Thymus (tissue), 14 donors: ENCODE results near the gene SPATA16. TPM values are rescaled to one million over a fixed set of nuclear protein-coding genes. Genes with fewer than 3 reads are reported as not detected.
"Not testable (repeated sequence)": the region's sequence is repeated elsewhere in the genome, so short reads cannot be mapped to it uniquely, and the experiment has no call there.

Experiments
- DNase-seq, 9 donors: peaks; one replicate each; pipeline ENCODE4 v3.0.0-alpha.2; 2013; ENCODE audit warnings: low spot score in 9 of 9, low read depth in 6 of 9, missing footprints in 1 of 9
- H3K27ac ChIP-seq, 2 donors: one replicate each; pipeline ENCODE4 v1.5.1; 2013; ENCODE audit warnings: control low read depth in 1 of 2, low read depth in 1 of 2, low read length in 1 of 2, mild to moderate bottlenecking in 1 of 2, moderate library complexity in 1 of 2
- H3K27me3 ChIP-seq, 2 donors: one replicate each; pipeline ENCODE4 v1.5.1; 2013; ENCODE audit warnings: low read length in 1 of 2; ENCODE audit not compliant: control insufficient read depth in 2 of 2, insufficient read depth in 1 of 2
- H3K36me3 ChIP-seq, 2 donors: one replicate each; pipeline ENCODE4 v1.5.1; 2013; ENCODE audit warnings: low read length in 1 of 2, mild to moderate bottlenecking in 1 of 2, moderate library complexity in 1 of 2; ENCODE audit not compliant: control insufficient read depth in 2 of 2, insufficient read depth in 2 of 2
- H3K4me1 ChIP-seq, 2 donors: one replicate each; pipeline ENCODE4 v1.5.1; 2013; ENCODE audit warnings: low read length in 2 of 2; ENCODE audit not compliant: control insufficient read depth in 2 of 2, insufficient read depth in 2 of 2
- H3K4me3 ChIP-seq, 2 donors: one replicate each; pipeline ENCODE4 v1.5.1; 2013; ENCODE audit warnings: low read length in 2 of 2, control low read depth in 1 of 2, mild to moderate bottlenecking in 1 of 2
- H3K9me3 ChIP-seq, 2 donors: one replicate each; pipeline ENCODE4 v1.5.1; 2013; ENCODE audit warnings: low read length in 1 of 2, mild to moderate bottlenecking in 1 of 2; ENCODE audit not compliant: control insufficient read depth in 2 of 2, insufficient read depth in 1 of 2
- WGBS: extraction: QIAGEN DNeasy Blood & Tissue Kit; methylation state at CpG from one replicate; pipeline ENCODE4 v1.1.7; 2013; 5-methylcytosine and 5-hydroxymethylcytosine counted together
- long read RNA-seq, 10 donors: transcript quantifications; one replicate each; lab custom pipeline, GENCODE V29; 2026
- polyA plus RNA-seq: library from polyadenylated mRNA; stranded (reverse); fragments of 200-250 nt; gene quantifications from one replicate; pipeline ENCODE4 v1.2.3, GENCODE V29; 2013
- total RNA-seq: library from RNA; stranded (reverse); fragments of 120-200 nt; gene quantifications from one replicate; pipeline ENCODE4 v1.2.4, GENCODE V29; 2013
- donor health status: healthy.

The SPATA16 gene, protein sequence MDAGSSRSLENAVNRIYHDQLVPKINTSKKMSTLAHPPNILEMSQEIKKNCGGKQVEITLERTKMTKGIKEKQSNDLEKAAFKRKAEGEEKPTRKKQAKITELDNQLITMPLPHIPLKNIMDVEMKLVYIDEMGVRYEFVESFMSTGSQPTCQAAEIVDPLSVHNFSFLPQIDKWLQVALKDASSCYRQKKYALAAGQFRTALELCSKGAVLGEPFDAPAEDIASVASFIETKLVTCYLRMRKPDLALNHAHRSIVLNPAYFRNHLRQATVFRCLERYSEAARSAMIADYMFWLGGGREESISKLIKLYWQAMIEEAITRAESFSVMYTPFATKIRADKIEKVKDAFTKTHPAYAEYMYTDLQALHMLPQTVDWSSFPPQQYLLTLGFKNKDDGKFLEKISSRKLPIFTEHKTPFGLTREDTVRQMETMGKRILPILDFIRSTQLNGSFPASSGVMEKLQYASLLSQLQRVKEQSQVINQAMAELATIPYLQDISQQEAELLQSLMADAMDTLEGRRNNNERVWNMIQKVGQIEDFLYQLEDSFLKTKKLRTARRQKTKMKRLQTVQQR
- total RNA-seq (not detected), polyA plus RNA-seq (0.02 TPM)
- long read RNA-seq, donor 1, result 0 reads
- long read RNA-seq, donor 2, result 0 reads
- long read RNA-seq, donor 3, result 0 reads
- long read RNA-seq, donor 4, result 0 reads
- long read RNA-seq, donor 5, result 0 reads
- long read RNA-seq, donor 6, result 0 reads
- long read RNA-seq, donor 7, result 0 reads
- long read RNA-seq, donor 8, result 0 reads
- long read RNA-seq, donor 9, result 0 reads
- long read RNA-seq, donor 10, result 0 reads

DNA sequence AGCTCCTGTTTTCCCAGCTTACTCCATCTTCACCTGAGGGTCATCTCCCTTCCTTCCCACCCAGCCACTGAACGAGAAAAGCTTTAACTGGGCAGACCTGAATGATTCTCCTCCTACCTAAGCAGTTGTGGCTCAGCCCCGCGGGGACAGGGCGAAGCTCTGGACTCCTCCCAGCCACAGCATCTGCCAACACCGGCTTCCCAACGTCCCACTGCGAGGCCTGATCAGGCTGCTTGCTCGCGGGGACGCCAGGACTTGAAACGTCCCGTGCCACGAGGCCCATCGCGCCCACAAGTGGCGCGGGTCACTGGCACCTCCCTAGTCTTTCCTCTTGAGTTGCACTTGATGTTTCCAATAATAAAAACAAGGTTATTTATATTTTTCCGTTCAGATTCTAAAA, at the start of gene SPATA16:
Gene SPATA16 (minus strand): TSS at position 250 of the 400 bp plus-strand sequence. CDS start 23,504 bp downstream, outside the sequence.
- H3K9me3 ChIP-seq, result no peaks in the 10 kb centered on the region
- H3K4me1 ChIP-seq, result no peaks in the 10 kb centered on the region
- 94% methylated on average over 18 of the region's 18 CpGs for WGBS
- no peaks in the 10 kb centered on the region for H3K36me3 ChIP-seq
- H3K27ac ChIP-seq, result no peak within 1 kb of the TSS
- H3K4me3 ChIP-seq, result no peak within 1 kb of the TSS
- DNase-seq, result no peak
- no peaks in the 10 kb centered on the region for H3K27me3 ChIP-seq

DNA sequence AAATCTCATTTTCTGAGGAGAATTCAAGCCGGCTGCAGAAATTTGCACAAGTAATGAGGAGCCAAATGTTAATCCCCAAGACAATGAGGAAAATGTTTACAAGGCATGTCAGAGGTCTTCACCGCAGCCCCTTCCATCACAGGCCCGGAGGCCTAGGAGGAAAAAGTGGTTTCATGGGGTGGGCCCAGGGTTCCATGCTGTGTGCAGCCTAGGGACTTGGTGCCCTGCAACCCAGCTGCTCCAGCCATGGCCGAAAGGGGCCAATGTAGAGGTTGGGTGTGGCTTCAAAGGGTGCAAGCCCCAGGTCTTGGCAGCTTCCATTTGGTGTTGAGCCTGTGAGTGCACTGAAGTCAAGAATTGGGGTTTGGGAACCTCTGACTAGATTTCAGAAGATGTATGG, 42.0 kb upstream of the SPATA16 start:
- not testable (repeated sequence) for H3K4me3 ChIP-seq, H3K4me1 ChIP-seq, DNase-seq, H3K27me3 ChIP-seq, H3K27ac ChIP-seq, H3K36me3 ChIP-seq, H3K9me3 ChIP-seq
- 97% methylated on average over 4 of the region's 4 CpGs for WGBS

DNA sequence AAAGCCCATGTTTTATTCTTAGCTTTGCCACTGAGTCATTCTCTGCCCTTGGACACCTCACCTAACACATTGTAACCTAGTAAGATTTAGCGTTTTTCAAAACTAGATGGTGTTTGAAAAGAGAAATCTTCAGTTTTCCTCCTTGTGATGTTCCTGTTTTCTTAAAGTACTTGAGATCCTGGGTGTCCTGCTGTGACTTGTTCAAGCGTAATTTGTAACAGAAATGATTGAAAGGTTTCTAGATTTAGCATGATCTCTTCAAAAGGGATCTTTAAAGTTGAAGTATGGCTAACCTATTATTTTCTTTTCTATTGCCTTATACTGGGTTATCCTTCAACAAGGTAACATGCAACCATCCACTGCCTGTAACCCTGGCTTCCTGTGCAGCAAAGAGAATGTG, 32.6 kb upstream of the SPATA16 start:
- Histone ChIP-seq H3K27ac (no peak overlapping the region), H3K4me3 (no peak overlapping the region), H3K4me1 (no peaks in the 10 kb centered on the region), H3K36me3 (no peaks in the 10 kb centered on the region), H3K27me3 (no peaks in the 10 kb centered on the region), H3K9me3 (no peaks in the 10 kb centered on the region)
- WGBS, result 64% methylated on average over 2 of the region's 2 CpGs
- DNase-seq, result no peak

DNA sequence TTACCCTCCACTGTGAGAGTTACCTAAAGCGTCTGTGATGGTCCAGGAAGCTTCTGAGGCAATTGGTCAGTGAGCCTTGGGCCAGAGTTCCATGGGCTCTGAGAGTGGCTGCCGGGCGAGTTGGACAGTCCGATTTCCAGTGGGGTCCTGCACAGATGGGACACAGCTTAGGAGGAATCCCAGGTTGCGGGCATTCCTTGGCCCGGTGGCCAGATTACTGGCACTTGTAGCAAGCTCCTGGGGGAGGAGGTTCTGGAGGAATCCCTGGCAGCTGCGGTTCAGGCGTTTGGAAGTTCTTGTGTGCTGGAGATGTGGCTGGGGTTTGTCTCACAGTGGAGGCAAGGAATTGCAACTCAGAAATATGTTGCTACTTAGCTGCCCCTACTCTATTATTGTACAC, 18.1 kb upstream of the SPATA16 start:
- H3K36me3 ChIP-seq, H3K27ac ChIP-seq, H3K4me1 ChIP-seq, H3K9me3 ChIP-seq, DNase-seq, H3K27me3 ChIP-seq, H3K4me3 ChIP-seq: not testable (repeated sequence)
- 90% methylated on average over 8 of the region's 8 CpGs for WGBS

DNA sequence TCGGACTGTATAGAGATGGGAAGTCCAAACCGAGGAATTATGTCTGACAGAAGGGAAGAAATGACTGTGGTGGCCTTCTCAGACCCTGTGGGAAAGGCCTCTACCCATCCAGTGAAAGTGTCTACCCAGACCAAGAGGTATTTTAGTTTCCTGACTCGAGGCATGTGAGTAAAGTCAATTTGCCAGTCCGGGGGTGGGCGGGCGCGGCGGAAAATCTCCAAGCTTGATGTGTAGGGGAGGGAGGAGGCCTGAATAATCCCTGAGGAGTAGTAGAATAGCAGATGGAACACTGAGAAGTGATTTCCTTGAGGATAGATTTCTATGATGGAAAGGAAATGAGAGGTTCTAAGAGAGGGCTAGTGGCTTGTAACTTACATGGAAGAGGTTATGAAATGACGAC, 15.5 kb upstream of the SPATA16 start:
- not testable (repeated sequence) for H3K4me3 ChIP-seq, H3K27ac ChIP-seq, H3K27me3 ChIP-seq, DNase-seq, H3K9me3 ChIP-seq, H3K36me3 ChIP-seq, H3K4me1 ChIP-seq
- WGBS, result 96% methylated on average over 9 of the region's 9 CpGs

DNA sequence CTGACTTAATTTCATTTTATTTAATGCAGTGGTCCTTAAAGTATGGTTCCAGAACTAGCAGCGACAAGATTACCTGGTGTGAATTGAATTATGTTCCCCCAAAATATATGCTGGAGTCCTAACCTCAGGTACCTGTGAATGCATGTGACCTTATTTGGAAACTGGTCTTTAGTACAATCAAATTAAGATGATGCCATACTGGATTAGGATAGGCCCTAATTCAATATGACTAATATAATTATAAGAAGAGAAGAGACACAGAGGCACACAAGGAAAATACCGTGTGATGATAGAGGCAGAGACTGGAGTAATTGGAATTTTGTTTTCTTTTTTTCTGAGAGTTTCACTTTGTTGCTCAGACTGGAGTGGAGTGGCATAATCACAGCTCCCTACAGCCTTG, 12.6 kb upstream of the SPATA16 start:
- Histone ChIP-seq H3K27me3 (no peaks in the 10 kb centered on the region), H3K36me3 (no peaks in the 10 kb centered on the region), H3K27ac (no peak overlapping the region), H3K9me3 (no peaks in the 10 kb centered on the region), H3K4me3 (no peak overlapping the region), H3K4me1 (no peaks in the 10 kb centered on the region)
- no peak for DNase-seq
- WGBS, result 96% methylated on average over 2 of the region's 2 CpGs

DNA sequence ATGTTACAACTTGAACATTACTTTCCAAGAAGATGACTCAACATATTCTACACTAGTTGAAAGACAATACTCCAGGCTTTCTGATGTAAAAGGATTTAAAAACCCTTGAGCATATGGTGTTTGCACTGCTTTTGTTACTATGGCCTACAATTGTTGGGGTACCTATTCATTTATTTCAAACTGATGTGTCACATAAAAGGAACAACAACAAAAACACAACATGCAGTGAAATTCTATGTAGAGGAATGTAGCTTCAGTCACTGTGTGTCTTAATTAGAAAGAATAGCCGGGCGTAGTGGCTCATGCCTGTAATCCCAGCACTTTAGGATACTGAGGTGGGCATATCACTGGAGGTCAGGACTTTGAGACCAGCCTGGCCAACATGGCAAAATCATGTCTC, 1.6 kb downstream of the SPATA16 start:
- H3K27ac ChIP-seq, result no peak overlapping the region
- no peak for DNase-seq
- no peaks in the 10 kb centered on the region for H3K36me3 ChIP-seq
- no peak overlapping the region for H3K4me3 ChIP-seq
- H3K27me3 ChIP-seq, result no peaks in the 10 kb centered on the region
- H3K4me1 ChIP-seq, result no peaks in the 10 kb centered on the region
- H3K9me3 ChIP-seq, result no peaks in the 10 kb centered on the region
- 96% methylated on average over 2 of the region's 2 CpGs for WGBS

DNA sequence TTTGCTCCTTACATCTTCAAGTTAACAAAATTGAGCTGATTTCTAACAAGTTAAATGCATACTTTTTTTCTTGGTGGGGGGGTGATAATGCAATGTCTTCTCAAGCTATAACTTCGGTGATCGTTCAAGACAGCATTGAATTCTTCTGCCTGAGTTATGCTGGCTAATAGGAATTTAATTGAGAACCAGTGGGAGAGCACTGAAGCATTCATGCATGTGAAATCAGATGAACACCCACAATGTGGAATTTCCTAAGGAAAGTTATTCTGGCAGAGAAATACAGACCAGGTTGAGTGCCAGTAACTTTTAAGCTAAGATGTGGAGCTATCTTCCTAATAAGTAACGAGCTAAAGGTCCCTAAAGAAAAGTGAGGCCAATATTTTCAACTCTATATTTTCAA, 3.0 kb downstream of the SPATA16 start:
- DNase-seq, result no peak
- Histone ChIP-seq H3K27me3 (no peaks in the 10 kb centered on the region), H3K27ac (no peak overlapping the region), H3K4me3 (no peak overlapping the region), H3K9me3 (no peaks in the 10 kb centered on the region), H3K36me3 (no peaks in the 10 kb centered on the region), H3K4me1 (no peaks in the 10 kb centered on the region)
- WGBS, result 84% methylated on average over 3 of the region's 3 CpGs

DNA sequence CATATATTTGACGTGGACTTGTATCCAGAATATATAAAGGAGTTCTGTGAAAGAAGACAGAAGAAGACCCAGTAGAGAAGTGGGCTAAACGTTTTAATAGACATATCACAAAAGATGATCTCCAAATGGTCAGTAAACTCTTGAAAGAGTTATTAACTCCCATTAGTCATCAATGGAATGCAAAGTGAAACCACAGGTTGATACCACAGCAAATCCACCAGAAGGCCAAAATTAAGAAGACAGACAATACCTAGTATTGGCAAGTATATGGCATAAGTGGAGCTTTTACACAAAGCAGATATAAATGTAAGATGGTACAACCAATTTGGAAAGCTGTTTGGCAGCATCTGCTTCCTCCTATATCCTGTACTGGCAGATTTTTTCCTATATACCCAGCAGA, 6.0 kb downstream of the SPATA16 start:
- no peaks in the 10 kb centered on the region for H3K9me3 ChIP-seq
- DNase-seq, result no peak
- no peak overlapping the region for H3K27ac ChIP-seq
- WGBS, result 24% methylated on average over 2 of the region's 2 CpGs
- no peaks in the 10 kb centered on the region for H3K36me3 ChIP-seq
- H3K4me3 ChIP-seq, result no peak overlapping the region
- H3K4me1 ChIP-seq, result no peaks in the 10 kb centered on the region
- H3K27me3 ChIP-seq, result no peaks in the 10 kb centered on the region
